Stimulated activated CD4-positive, alpha-beta T cell treated with anti-CD3 and anti-CD28 coated beads, Interleukin-1b, Interleukin-23, amount 100 ng/mL, for 24 hours (primary cell): ENCODE data around the gene MIA.
"Not testable (repeated sequence)": the region's sequence is repeated elsewhere in the genome, so short reads cannot be mapped to it uniquely, and the experiment has no call there.

Experiments used
- DNase-seq, 4 experiments: peaks; one replicate each; pipeline ENCODE4 v3.0.0-alpha.2; 2020; ENCODE audit warnings: low read depth in 4 of 4, low spot score in 1 of 4

MIA gene

GRCh38 chr19:40802300-40803169, 27.2 kb downstream of the MIA start:
- no peak for DNase-seq

- DNase-seq: no peak
Observed at GRCh38 chr19:40803170-40803856, 28.0 kb downstream of the MIA start.

- peak in 1 of 4 experiments; percentile 44 for DNase-seq
Observed at GRCh38 chr19:40803857-40804782, 28.8 kb downstream of the MIA start.

GRCh38 chr19:40804783-40805242, 29.5 kb downstream of the MIA start:
- DNase-seq: no peak

- DNase-seq: no peak
Observed at GRCh38 chr19:40805258-40805868, 30.0 kb downstream of the MIA start.

- DNase-seq: peak in 3 of 4 experiments; percentile 56 to 77 (median 63)
Observed at GRCh38 chr19:40806423-40807146, 31.3 kb downstream of the MIA start.

GRCh38 chr19:40807147-40808020, 32.1 kb downstream of the MIA start:
- DNase-seq: no peak

- no peak for DNase-seq
Observed at GRCh38 chr19:40808021-40808325, 32.7 kb downstream of the MIA start.

GRCh38 chr19:40808497-40808896, 33.2 kb downstream of the MIA start:
- no peak for DNase-seq

- DNase-seq: no peak
Observed at GRCh38 chr19:40809358-40810086, 34.2 kb downstream of the MIA start.

- DNase-seq: no peak
Observed at GRCh38 chr19:40810160-40810559, 34.8 kb downstream of the MIA start.

- peak in 1 of 4 experiments; percentile 32 for DNase-seq
Observed at GRCh38 chr19:40810649-40811408, 35.5 kb downstream of the MIA start.

GRCh38 chr19:40811478-40812341, 36.4 kb downstream of the MIA start:
- DNase-seq: no peak

- DNase-seq: not testable (repeated sequence)
Observed at GRCh38 chr19:40812571-40812970, 37.2 kb downstream of the MIA start.

- DNase-seq: no peak
Observed at GRCh38 chr19:40813182-40813581, 37.9 kb downstream of the MIA start.

GRCh38 chr19:40815223-40815622, 39.9 kb downstream of the MIA start:
- DNase-seq: no peak
